Activated CD8-positive, alpha-beta memory T cell treated with anti-CD3 and anti-CD28 coated beads for 24 hours (primary cell): Measurements from ENCODE around the gene TMEM179.
A peak's percentile ranks its signal among the peaks of the same experiment; 100 is the strongest.

ENCODE experiments used
- DNase-seq: peaks from one replicate; pipeline ENCODE4 v3.0.0-alpha.2; 2020

The TMEM179 gene

GRCh38 chr14:104637546-104638003 lies 33.0 kb upstream of the TMEM179 start:
- no peak for DNase-seq

- peak; percentile 32 for DNase-seq
These were observed 32.4 kb upstream of the TMEM179 start for GRCh38 chr14:104636846-104637545.

- peak; percentile 26 for DNase-seq
These were observed 31.6 kb upstream of the TMEM179 start for GRCh38 chr14:104636131-104636530.

GRCh38 chr14:104635717-104636116 lies 31.1 kb upstream of the TMEM179 start:
- peak; percentile 35 for DNase-seq

GRCh38 chr14:104634886-104635570 lies 30.5 kb upstream of the TMEM179 start:
- peak; percentile 53 for DNase-seq

- DNase-seq: peak; percentile 35
These were observed 29.7 kb upstream of the TMEM179 start for GRCh38 chr14:104634138-104634760.

- peak; percentile 21 for DNase-seq
These were observed 28.9 kb upstream of the TMEM179 start for GRCh38 chr14:104633276-104634137.

- peak; percentile 32 for DNase-seq
These were observed 28.2 kb upstream of the TMEM179 start for GRCh38 chr14:104632781-104633180.

- DNase-seq: peak; percentile 43
These were observed 20.4 kb upstream of the TMEM179 start for GRCh38 chr14:104624939-104625338.

GRCh38 chr14:104614126-104614812 lies 9.7 kb upstream of the TMEM179 start:
- no peak for DNase-seq

- no peak for DNase-seq
These were observed 7.3 kb upstream of the TMEM179 start for GRCh38 chr14:104611881-104612280.

- peak; percentile 24 for DNase-seq
These were observed 6.3 kb upstream of the TMEM179 start for GRCh38 chr14:104610749-104611310.

- DNase-seq: peak; percentile 30
These were observed 5.1 kb upstream of the TMEM179 start for GRCh38 chr14:104609666-104610065.

- no peak for DNase-seq
These were observed 716 bp downstream of the TMEM179 start for GRCh38 chr14:104603711-104604401.

- DNase-seq: no peak
These were observed 1.6 kb downstream of the TMEM179 start for GRCh38 chr14:104602933-104603325.

- no peak for DNase-seq
These were observed 2.1 kb downstream of the TMEM179 start for GRCh38 chr14:104602315-104602932.

GRCh38 chr14:104601786-104602185 lies 2.8 kb downstream of the TMEM179 start:
- DNase-seq: no peak

- no peak for DNase-seq
These were observed 3.8 kb downstream of the TMEM179 start for GRCh38 chr14:104600805-104601204.

GRCh38 chr14:104600141-104600643 lies 4.4 kb downstream of the TMEM179 start:
- DNase-seq: no peak

GRCh38 chr14:104599446-104599845 lies 5.1 kb downstream of the TMEM179 start:
- DNase-seq: no peak

- no peak for DNase-seq
These were observed 5.7 kb downstream of the TMEM179 start for GRCh38 chr14:104598910-104599273.
